D341Med (cell line): ENCODE measurements around the gene TUBGCP2.

ENCODE experiments used
- DNase-seq: peaks from one replicate; pipeline ENCODE4 v3.0.0; 2012; ENCODE audit warnings: low spot score

Gene TUBGCP2, protein sequence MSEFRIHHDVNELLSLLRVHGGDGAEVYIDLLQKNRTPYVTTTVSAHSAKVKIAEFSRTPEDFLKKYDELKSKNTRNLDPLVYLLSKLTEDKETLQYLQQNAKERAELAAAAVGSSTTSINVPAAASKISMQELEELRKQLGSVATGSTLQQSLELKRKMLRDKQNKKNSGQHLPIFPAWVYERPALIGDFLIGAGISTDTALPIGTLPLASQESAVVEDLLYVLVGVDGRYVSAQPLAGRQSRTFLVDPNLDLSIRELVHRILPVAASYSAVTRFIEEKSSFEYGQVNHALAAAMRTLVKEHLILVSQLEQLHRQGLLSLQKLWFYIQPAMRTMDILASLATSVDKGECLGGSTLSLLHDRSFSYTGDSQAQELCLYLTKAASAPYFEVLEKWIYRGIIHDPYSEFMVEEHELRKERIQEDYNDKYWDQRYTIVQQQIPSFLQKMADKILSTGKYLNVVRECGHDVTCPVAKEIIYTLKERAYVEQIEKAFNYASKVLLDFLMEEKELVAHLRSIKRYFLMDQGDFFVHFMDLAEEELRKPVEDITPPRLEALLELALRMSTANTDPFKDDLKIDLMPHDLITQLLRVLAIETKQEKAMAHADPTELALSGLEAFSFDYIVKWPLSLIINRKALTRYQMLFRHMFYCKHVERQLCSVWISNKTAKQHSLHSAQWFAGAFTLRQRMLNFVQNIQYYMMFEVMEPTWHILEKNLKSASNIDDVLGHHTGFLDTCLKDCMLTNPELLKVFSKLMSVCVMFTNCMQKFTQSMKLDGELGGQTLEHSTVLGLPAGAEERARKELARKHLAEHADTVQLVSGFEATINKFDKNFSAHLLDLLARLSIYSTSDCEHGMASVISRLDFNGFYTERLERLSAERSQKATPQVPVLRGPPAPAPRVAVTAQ

GRCh38 chr10:133308421-133309099 lies at the start of gene TUBGCP2, which contains the start of gene ZNF511:
TSS of gene TUBGCP2 (minus strand) at chr10:133308872. CDS start at chr10:133302941, 5,931 bp downstream.
TSS of gene ZNF511 (plus strand) at chr10:133308914. CDS start at chr10:133308944, 30 bp downstream.
- peak; percentile 89 for DNase-seq

DNA sequence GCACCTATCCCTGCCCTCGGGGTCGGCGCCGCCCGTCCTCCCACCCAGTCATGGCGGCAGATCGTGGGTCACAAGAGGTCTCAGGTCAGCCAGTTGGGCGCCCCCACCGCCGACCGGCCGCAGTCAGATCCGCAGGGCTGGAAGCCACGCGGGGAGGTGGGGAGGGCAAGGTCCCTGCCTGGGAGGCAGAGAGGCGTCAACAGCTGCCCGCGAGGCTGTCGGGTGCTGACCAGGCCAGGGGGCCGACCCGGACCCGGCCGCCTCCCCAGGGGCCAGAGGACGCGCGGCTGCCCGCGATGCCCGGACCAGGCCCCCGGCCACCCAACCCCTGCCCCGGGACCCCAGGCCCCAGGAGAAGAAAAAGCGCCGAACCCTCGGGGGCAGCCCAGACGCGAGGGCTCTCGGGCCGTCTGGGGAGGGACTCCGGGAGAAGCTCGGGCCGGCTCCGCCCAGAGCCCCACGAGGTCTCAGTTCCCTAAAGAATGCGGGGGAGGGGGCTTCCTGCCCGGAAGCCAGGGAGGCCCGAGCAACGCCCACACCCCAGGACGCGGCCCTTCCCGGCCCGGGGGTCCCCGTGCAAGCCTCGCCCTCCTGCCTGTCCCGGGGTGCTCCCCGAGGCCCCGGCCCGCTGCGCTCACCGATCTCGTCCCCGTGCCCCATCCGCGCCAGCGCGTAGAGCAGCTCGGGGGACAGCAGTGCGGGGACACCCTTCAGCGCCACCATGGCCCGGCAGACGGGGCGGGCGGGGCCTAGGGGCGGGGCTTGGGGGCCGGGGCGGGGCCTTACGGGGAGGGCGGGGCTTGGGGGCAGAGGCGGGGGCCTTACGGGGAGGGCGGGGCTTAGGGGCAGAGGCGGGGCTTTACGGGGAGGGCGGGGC lies 48.9 kb upstream of the TUBGCP2 start, which contains the start of gene FUOM:
FUOM (minus strand) TSS at position 735 of the 877 bp plus-strand sequence; CDS start at position 723, 12 bp downstream.
- DNase-seq, result peak; percentile 70

DNA sequence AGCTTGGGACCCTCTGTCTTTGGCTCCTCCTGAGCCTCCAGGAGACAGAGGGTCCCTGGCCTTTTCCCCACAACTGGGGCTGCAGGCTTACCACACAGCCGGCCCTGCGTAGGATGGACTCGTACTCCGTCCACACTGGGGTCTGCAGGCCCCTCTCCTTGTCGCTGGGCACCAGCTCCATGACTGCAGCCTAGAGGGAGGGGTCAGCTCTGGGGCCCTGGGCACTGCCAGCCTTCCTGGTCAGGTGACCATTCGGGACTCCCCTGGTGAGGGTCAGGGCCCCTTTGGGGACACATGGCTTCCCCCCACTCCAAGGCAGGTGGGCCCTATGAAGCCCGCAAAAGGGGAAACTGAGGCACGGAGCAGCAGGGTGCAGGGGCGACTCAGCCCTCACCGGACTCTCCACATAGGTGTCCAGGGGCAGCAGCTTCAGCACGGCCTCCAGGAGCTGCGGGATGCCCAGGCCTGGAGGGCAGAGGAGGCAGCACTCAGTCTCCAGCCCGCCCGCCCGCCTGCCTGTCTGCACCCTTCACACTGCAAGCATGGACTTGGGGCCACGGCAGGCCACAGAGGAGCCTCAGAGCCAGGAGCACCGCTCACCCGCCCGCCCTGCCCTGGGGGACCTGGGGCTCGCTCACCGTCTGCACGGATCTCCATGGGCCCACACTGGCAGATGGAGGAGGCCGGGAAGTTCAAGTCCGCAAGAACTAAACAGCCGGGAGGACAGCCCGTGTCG lies 48.0 kb upstream of the TUBGCP2 start:
- no peak for DNase-seq

GRCh38 chr10:133355991-133356390 lies 47.3 kb upstream of the TUBGCP2 start:
- DNase-seq, result no peak

GRCh38 chr10:133355266-133355665 lies 46.6 kb upstream of the TUBGCP2 start:
- DNase-seq, result no peak

DNA sequence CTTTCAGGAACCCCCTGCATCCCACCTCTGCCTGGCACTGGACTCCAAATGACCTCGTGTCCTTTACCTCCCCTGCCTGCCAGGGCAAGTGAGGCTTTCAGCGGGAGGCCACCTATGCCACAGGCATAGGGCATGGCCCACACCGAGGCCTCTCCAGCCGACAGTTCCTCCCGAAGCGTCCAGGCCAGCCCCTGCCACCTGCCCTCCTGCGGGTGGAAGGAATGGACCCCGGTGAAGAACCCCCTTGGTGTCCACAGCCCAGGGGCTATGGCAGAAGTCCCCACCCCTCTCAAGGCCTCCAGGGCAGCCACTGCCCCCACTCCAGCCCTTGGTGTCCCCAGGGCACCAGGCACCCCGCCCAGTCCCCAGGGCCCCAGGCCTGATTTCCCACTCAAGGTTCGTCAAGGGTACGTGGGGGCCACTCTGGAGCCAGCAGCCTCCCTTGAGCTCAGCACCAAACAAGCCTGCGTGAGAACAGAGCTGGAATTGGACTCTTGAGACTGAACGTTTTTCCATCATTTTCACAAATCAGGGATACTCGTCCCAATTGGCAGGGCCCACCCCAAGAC lies 46.1 kb upstream of the TUBGCP2 start:
- no peak for DNase-seq

GRCh38 chr10:133353988-133354605 lies 45.4 kb upstream of the TUBGCP2 start:
- no peak for DNase-seq

DNA sequence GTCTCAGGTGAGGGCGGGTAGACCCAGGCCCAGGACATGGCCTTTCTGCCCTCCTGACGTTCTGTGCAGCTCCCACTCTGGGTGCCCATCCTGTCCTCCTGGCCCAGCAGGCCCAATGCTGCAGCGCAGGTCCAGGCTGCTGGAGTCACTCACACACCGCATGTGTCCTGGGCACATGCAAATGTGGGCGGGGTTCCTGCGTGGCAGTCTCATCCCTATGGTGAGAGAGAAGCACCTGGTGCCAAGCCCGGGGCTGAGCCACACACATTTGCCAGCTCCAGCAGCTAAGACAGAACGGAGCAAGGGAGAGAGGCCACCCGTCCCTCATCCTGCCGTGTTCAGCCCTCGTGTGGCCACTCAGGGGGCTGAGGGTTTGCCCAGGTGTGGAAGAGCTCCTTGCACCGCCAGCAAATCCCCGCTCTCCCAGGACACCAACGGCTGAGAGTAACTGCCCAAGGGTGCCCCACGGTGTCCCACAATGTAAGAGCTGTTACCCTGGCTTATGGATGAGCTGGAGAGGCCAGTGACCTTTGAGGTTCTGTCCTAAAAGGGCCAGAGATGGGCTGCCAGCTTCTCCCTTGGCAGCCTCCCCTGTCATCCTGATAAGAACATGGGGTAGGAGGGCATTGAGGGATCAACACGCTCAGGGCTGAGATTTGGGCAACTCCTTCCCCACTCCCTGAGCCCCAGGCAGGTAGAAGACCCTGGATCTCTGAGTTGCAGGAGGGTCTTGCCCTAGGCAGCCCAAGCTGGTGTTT lies 44.7 kb upstream of the TUBGCP2 start:
- DNase-seq, result no peak

GRCh38 chr10:133351408-133352318 lies 43.0 kb upstream of the TUBGCP2 start:
- no peak for DNase-seq

DNA sequence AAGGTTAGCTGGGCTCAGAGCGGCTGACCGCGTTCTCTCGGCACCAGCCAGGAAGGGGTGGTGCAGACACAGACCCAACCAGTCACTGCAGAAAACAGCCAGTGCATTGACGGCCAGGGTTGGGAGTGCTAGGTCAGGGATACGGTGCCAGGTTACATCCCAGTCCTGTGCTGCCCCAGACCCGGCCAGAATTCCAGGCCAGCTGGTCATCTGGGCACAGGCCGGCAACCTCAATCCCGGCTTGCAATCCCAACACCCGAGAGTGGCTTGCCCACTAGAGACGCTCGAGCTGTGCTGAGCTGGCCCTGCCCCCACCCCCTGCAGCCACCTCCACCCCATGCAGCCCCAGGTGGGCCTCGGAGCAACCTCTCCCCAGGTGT lies 42.3 kb upstream of the TUBGCP2 start:
- DNase-seq, result no peak

GRCh38 chr10:133350283-133350949 lies 41.7 kb upstream of the TUBGCP2 start:
- DNase-seq, result no peak

DNA sequence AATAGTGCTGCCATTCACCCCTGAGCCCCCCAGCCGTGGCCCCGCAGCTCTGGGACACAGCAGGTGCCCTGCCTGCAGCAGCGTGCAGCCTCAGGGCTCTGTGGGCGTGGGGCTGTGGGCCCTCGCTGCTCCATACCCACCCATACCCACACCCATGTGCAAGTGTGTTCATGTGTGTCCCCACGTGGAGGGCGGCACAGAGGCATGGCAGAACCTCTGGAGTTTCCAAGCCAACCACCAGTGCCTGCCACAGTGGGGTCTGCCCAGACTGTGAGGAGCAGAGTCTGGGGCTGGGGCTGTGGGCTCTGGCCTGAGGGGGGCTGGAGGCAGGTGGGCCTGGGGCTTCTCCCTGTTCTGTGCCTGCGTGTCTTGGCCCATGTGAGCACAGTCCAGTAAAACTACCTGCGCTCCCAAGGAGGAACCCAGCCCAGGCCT lies 40.9 kb upstream of the TUBGCP2 start:
- no peak for DNase-seq

- no peak for DNase-seq
Observed at GRCh38 chr10:133349160-133349568, 40.5 kb upstream of the TUBGCP2 start.

DNA sequence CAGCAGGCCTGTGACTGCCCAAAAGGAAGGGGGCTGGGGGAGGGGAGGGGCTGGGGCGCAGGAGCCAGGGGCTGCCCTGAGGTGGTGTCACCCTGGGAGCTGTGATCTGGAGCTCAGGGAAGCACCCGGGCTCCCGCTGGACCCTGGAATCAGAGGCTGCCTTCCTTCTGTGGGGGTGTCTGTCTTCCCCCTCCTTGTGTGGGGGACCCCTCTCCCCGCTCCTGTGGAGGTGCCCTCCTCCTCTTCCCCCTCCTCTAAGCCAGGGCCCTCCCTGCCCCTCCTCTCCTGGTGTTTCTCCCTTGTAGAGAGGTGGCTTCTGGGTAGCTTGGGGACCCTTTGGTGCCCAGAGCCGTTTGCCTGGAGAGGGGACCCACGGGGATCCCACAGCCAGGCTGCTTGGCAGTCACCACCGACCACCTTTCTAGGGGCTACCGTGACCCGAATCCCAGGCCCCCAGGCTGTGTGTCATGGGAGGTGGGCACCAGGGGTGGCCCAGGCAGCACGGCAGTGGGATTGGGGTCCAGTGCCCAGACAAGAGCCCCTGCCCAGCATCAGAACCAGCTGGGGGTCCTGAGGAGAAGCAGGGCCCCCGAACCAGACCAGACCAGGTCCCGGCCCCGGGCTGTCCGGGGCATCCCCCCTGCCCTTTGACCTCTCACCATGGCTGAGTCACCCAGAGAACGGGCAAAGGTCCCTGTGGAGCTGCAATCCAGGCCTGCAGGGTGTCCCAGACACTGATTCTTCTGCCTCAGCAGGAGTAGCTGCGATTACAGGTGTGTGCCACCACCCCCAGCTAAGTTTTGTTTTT lies 39.2 kb upstream of the TUBGCP2 start:
- no peak for DNase-seq

DNA sequence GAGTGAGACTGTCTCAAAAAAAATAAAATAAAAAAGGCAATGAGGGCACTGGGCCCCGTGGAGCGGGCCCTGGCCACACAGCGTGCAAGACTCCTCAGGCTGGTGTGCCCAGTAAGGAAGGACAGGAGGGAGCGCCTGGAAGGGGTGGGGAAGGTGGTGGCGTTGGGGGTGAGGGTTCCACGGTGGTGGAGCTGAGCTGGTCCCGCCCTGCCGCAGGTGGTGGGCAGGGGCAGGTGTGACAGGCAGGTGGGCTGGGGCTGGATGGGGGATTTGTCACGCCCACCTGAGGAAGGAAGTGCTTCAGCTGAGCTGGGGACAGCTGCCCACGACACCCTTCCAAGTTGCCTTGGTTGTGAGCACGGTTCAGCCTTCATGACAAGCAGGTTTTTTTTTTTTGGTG lies 37.7 kb upstream of the TUBGCP2 start:
- DNase-seq, result no peak

DNA sequence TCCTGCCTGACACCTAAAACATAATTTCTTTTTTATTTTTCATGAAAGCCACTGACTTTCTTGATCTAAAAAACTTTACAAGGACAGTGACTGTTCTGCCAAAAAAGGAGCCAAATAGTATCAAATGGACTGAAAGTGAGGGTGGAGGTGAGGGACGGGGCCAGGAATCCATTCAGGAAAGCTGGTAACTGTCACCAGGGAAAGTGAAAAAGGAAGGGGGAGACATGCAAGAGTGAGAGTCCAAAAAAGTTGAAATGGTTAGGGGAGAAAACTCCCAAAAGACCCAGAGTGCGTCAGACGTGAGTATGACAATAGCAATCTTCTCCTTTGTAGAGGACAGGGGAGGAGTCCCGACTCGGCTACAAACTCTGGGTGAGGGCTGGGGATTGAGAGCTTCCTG lies 35.6 kb upstream of the TUBGCP2 start:
- DNase-seq, result no peak
